NOMO-1 treated with dmso at 0.1 percent for 144 hours (cell line): ENCODE results near the gene HLCS.

ENCODE experiments used
- DNase-seq: peaks from one replicate; lab custom pipeline; 2025; ENCODE audit not compliant: unreplicated experiment; lab: John Stamatoyannopoulos, UW

Gene HLCS

DNA sequence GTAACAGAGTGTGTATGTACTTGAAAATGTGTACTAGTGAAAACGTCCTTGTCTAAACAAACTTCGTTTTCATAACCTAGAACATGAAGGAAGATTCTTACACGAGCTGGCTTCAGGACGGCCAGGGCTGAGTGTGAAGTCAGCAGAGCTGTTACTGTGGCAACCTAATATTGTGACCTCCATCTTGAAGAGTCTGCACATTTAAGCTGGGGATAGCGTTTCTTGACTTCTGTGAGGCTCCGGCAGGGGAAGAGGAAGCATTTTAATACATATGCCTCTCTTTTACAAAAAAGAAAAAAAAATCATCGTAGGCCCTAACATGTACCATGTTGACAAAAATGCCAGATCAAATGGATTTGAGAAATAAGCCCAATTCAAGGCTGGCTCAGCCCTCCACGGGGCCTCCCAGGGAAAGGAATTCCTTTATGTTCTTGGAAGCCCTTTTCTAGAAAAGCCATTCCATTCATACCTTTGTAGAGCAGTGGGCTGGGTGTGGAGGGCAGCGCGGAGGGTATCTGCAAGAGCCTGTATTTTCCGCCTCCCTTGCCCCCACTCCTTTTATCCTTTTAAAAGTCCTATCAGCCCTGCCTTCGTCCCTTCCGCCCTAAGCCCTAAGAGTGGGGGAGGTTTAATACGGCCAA lies 216.4 kb downstream of the HLCS start:
- DNase-seq: no peak

DNA sequence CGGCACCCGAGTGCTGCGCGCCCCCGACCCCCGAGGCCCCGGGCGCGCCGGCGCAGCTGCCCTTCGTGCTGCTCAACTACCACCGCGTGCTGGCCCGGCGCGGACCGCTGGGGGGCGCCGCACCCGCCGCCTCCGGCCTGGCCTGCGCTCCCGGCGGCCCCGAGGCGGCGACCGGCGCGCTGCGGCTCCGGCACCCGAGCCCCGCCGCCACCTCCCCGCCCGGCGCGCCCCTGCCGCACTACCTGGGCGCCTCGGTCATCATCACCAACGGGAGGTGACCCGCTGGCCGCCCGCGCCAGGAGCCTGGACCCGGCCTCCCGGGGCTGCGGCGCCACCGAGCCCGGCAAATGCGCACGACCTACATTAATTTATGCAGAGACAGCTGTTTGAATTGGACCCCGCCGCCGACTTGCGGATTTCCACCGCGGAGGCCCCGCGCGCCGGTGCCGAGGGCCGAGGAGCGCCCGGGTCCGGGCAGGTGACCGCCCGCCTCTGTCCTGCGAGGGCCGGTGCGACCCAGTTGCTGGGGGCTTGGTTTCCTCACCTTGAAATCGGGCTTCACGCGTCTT lies 218.6 kb downstream of the HLCS start:
- DNase-seq: peak; percentile 9

DNA sequence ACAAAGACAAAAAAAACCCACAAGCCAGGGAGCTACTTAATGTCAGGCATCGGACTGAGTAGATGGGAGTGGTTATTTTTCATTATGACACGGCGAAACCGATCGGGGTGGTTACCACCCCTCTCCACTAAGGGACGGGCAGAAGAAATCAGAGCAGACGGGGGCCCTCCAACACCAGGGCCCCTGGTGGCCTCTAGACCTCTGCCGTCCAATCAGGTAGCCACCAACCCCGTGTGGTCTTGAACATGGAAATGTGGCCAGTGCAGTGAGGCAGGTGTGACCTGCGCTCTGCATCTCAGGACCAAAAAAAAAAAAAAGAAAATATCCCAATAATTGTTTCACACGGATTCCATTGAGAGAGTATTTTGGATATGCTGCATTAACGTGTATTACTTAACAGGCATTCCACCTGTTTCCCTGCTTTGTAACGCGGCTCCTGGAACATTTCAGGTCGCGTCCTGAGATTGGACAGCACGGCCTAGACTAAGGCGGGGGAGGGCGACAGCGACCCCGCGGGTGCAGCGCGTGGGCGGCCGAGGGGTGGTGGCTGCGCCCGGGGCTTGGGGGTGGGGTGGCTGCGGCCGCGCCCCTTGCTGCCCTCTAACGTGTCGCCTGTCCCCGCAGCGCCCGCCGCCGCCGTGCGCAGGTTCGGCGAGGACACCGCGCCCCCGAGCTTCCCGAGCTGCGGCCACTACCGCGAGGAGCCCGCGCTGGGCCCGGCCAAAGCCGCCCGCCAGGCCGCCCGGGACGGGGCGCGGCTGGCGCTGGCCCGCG lies 219.2 kb downstream of the HLCS start:
- no peak for DNase-seq

DNA sequence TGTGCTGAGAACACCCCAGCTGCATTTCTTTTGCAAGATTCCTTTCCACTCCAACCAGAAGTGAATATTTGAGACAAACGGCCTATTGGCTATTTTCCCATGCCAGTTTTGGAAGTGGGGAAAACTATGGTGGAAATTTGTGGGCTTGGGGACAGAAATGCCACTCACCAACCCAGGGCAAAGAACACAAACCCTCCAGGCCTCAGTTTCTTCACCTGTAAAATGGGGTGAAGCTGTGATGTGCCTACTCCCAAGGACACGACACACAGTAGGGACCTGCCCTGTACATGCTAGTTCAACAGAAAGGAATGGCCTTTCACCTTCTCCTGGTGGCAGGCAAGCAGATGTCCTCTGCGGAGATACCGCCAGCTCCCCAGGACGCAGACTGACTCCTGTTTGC lies 221.0 kb downstream of the HLCS start:
- DNase-seq: no peak

- DNase-seq: no peak
Measured at GRCh38 chr21:36744560-36745231, 221.8 kb downstream of the HLCS start.

DNA sequence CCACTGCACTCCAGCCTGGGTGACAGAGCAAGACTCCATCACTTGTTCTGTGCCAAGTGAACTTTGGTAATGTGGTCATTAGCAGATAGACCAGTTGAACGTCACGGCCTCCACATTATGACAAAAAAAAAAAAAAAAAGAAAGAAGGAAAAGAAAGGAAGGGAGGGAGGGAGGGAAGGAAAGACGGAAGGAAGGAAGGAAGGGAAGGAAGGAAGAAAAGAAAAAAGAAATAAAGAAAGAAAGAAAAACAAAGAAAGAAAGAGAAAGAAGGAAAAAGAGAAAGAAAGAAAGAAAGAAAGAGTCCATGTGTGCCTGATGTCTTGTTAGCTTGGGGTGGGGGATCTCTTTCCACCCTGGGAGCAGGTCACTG lies 222.3 kb downstream of the HLCS start:
- DNase-seq: no peak

GRCh38 chr21:36743446-36743845 lies 223.0 kb downstream of the HLCS start:
- DNase-seq: no peak

- DNase-seq: no peak
Measured at GRCh38 chr21:36743008-36743407, 223.5 kb downstream of the HLCS start.

GRCh38 chr21:36741506-36741905 lies 225.0 kb downstream of the HLCS start:
- DNase-seq: no peak

GRCh38 chr21:36738489-36739126 lies 227.9 kb downstream of the HLCS start:
- no peak for DNase-seq

GRCh38 chr21:36735724-36736320 lies 230.6 kb downstream of the HLCS start:
- DNase-seq: no peak

DNA sequence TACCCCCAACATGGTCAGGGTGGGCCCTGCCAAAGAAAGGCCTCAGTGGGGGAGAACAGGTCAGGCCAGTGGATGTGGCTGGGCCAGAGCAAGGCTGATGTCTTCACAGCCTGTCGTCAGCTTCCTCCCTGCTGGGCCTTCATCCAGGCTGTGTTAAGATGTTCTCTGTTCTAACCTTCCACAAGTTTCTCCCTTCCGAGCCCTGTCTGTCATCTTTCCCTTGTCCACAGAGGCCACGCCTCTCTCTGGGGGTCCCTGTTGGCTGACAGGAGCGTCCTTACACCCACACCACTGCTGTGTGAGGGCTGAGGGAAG lies 231.3 kb downstream of the HLCS start:
- DNase-seq: no peak

- DNase-seq: no peak
Measured at GRCh38 chr21:36734367-36735200, 231.9 kb downstream of the HLCS start.

GRCh38 chr21:36733857-36734256 lies 232.6 kb downstream of the HLCS start:
- no peak for DNase-seq

DNA sequence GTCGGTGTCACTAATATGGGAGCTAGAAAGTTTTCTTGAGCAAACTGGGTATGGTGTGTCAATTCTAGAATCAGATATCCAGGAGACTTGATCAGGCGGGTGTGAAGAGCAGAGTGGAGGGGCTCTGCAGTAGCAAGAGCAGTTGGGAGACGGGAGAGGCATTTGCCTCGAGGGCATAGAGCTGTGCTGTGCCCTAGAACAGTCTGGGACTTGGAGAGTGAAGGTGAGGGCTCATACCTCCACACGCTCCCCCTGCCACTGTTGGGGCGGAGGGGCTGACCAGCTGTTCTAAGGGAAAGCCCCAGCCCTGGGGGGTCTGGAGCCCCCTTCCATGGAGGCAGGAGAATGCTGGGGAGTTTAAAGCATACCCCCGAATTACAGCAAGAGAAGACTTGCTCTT lies 233.7 kb downstream of the HLCS start:
- no peak for DNase-seq

DNA sequence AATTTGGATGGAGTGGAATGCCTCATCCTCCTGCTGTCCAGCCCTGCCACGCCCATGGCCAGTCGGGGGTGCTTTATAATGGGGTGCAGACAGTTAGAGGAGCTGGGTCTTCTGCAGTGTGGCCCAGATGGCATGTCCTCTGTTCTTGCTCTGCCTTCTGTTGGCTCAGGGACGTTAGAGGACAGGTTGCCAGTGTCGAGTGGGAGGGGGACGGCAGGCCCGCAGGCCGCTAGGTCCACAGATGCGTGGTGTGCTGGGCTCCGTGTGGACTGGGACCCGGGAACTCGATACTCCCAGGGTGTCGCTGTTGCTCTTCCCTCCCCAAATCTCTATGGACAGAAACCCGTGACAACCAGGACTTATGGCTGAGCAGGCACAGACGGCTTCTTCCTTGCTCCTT lies 234.3 kb downstream of the HLCS start:
- DNase-seq: no peak

DNA sequence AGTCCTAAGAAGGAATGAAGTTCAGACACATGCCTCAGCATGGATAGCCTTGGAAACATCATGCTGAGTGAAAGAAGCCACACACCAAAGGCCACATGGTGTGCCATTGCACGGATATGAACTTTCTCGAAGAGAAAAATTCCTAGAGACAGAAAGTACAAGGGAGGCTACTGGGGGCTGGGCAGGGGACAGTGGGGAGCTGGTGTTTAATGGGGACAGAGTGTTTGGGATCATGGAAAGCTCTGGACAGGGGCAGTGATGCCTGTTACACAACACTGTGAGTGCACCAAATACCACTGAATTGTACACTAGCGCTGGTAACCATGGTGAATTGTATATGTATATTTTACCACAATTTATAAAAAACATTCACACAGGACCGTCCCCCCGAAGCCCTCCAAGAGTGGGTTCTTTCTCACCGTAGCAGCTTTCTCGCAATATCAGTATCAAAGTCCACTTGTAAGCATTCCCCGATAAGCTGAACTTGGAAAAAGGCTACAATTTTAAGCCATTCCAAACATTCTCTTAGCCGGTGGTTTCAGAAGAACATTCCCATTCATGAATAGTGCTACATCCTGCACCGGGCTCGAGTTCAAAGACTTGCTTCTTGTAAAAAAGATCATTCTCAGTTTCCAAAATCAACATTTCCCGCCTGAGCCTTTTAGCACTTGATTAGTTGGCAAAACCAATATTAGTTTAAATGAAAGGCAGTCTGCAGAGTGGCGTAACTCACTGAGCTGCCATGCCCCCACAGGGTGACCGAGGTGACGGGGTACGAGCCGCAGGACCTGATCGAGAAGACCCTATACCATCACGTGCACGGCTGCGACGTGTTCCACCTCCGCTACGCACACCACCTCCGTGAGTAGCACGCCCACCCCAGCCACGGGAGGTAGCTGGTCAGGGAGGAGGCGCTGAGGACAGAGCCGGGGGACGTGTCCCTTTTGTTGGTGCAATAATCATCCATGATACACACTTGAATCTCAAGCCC lies 235.9 kb downstream of the HLCS start:
- DNase-seq: no peak

DNA sequence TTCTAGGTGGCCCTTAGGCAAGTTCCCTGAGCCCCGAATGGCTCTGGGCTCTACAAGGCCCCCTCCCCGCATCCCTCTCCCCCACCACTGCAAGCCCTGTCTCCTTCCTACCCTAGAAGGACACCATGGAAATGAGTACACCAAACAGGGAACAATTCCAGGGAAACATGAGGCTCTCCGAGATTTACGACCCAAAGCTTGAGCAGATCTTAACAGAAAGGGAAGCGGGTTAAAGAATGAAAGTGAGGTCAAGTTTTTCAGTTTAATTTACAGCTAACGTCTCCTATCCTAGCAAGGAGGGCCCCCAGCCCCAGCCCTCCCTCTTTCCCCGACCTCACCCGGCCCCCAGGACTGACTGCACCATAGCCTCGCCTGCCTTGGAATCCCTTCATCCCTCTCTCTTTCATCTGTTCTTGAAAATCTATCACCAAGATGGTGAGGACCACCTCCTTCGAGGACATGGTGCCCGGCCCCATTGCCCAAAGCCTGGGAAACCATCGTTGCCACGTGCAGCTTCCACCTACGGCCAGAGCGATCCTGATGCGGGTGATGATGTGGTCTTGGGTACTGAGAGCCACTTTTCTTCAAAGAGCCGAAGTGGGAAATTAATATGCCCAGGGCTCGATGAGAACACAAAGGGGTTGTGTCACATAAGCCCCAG lies 237.0 kb downstream of the HLCS start:
- no peak for DNase-seq
